Non-pigmented ciliary epithelial cell (primary cell): ENCODE results near the gene CLOCK.
"Not testable (repeated sequence)": the region's sequence is repeated elsewhere in the genome, so short reads cannot be mapped to it uniquely, and the experiment has no call there.

Experiments
- DNase-seq: peaks from one replicate; pipeline ENCODE4 v3.0.0-alpha.2; 2010; ENCODE audit warnings: low read depth

Gene CLOCK

GRCh38 chr4:55546756-55547465, at the start of gene CLOCK:
Gene CLOCK, minus strand, starts transcription at chr4:55546909. Its CDS starts 64,124 bp downstream, at chr4:55482785.
- DNase-seq: no peak

- no peak for DNase-seq
Measured at GRCh38 chr4:55592014-55592413, 45.3 kb upstream of the CLOCK start, which contains the start of gene PDCL2. Gene PDCL2, minus strand, starts transcription at chr4:55592245. Its CDS starts 136 bp downstream, at chr4:55592109.

- DNase-seq: no peak
Measured at GRCh38 chr4:55588160-55588559, 41.5 kb upstream of the CLOCK start.

- DNase-seq: not testable (repeated sequence)
Measured at GRCh38 chr4:55582773-55583172, 36.1 kb upstream of the CLOCK start.

- no peak for DNase-seq
Measured at GRCh38 chr4:55578341-55579010, 31.8 kb upstream of the CLOCK start.

GRCh38 chr4:55575513-55575912, 28.8 kb upstream of the CLOCK start:
- DNase-seq: no peak

- no peak for DNase-seq
Measured at GRCh38 chr4:55574252-55574651, 27.5 kb upstream of the CLOCK start.

- no peak for DNase-seq
Measured at GRCh38 chr4:55571806-55572205, 25.1 kb upstream of the CLOCK start.

- DNase-seq: no peak
Measured at GRCh38 chr4:55568905-55569504, 22.3 kb upstream of the CLOCK start.

GRCh38 chr4:55561889-55562288, 15.2 kb upstream of the CLOCK start:
- no peak for DNase-seq

GRCh38 chr4:55560096-55560495, 13.4 kb upstream of the CLOCK start:
- no peak for DNase-seq

GRCh38 chr4:55554453-55555030, 7.8 kb upstream of the CLOCK start:
- no peak for DNase-seq

GRCh38 chr4:55553441-55554201, 6.9 kb upstream of the CLOCK start:
- no peak for DNase-seq

GRCh38 chr4:55551964-55552363, 5.3 kb upstream of the CLOCK start:
- not testable (repeated sequence) for DNase-seq

GRCh38 chr4:55549888-55550287, 3.2 kb upstream of the CLOCK start:
- DNase-seq: peak; percentile 78

- DNase-seq: no peak
Measured at GRCh38 chr4:55547918-55548317, 1.2 kb upstream of the CLOCK start.

GRCh38 chr4:55547466-55547770, 709 bp upstream of the CLOCK start:
- DNase-seq: no peak

GRCh38 chr4:55546506-55546755, 278 bp downstream of the CLOCK start:
- DNase-seq: no peak

- no peak for DNase-seq
Measured at GRCh38 chr4:55545641-55546505, 836 bp downstream of the CLOCK start.

- DNase-seq: no peak
Measured at GRCh38 chr4:55545151-55545550, 1.6 kb downstream of the CLOCK start.

GRCh38 chr4:55543858-55544257, 2.9 kb downstream of the CLOCK start:
- DNase-seq: no peak

- no peak for DNase-seq
Measured at GRCh38 chr4:55540271-55540670, 6.4 kb downstream of the CLOCK start.
